ENCODE results near the gene SPTBN1. TPM values are rescaled to one million over a fixed set of nuclear protein-coding genes. Genes with fewer than 3 reads are reported as not detected.

Gene SPTBN1
- total and polyA plus RNA-seq, 2 donors (not counting 3 experiments of a cell fraction or from before 2014, with no cell fraction given): 63.3 to 320 TPM

DNA sequence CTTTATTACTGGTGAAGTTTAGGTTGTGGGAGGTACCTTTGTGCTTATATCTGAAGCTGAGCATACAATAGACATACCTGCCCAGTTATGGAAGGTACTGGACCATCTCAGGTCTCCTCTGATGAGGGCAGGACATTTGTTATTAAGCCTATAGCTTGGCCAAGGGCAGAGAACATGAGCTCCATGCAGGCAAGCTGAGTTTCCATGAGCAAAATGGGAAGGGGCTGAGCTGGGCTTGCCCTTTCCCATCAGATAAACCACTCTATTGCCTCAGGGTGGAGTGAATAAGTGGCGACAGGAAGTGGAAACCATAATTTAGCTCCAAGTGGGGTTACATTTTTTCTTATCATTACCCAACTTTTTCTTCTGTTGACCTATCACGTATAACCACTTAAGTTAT is 227.5 kb downstream of the SPTBN1 start:
- H3K9me3 ChIP-seq (replicated peaks; ENCODE audit: control insufficient read depth, insufficient read depth, low read length): no peaks in the 10 kb centered on the region
- no peak overlapping the region for H3K4me2 ChIP-seq (ENCODE audit: insufficient read depth, low read length)
- H3K79me2 ChIP-seq (ENCODE audit: control insufficient read depth, insufficient read depth, low read length): no peaks in the 10 kb centered on the region
- TF ChIP-seq GATA2 (IDR thresholded peaks at IDR 0.05; ENCODE audit: insufficient read depth, insufficient read length, low read depth, low read length) (no peak), EZH2 (IDR thresholded peaks at IDR 0.05; ENCODE audit: borderline replicate concordance, low read depth, low read length, severe bottlenecking) (no peak), MYC (IDR thresholded peaks at IDR 0.05; ENCODE audit: low read depth, low read length) (no peak), FOS (IDR thresholded peaks at IDR 0.05; ENCODE audit: borderline replicate concordance, insufficient read depth, low read length) (no peak), JUN (IDR thresholded peaks at IDR 0.05; ENCODE audit: borderline replicate concordance, insufficient read depth, insufficient read length, low read depth) (no peak), POLR2A (IDR thresholded peaks at IDR 0.05; ENCODE audit: low read depth, low read length) (no peak), POLR2AphosphoS5 (IDR thresholded peaks at IDR 0.05; ENCODE audit: insufficient read depth, low read depth, low read length) (no peak)
- TF ChIP-seq, protein P1, sequence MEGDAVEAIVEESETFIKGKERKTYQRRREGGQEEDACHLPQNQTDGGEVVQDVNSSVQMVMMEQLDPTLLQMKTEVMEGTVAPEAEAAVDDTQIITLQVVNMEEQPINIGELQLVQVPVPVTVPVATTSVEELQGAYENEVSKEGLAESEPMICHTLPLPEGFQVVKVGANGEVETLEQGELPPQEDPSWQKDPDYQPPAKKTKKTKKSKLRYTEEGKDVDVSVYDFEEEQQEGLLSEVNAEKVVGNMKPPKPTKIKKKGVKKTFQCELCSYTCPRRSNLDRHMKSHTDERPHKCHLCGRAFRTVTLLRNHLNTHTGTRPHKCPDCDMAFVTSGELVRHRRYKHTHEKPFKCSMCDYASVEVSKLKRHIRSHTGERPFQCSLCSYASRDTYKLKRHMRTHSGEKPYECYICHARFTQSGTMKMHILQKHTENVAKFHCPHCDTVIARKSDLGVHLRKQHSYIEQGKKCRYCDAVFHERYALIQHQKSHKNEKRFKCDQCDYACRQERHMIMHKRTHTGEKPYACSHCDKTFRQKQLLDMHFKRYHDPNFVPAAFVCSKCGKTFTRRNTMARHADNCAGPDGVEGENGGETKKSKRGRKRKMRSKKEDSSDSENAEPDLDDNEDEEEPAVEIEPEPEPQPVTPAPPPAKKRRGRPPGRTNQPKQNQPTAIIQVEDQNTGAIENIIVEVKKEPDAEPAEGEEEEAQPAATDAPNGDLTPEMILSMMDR (IDR thresholded peaks at IDR 0.05; ENCODE audit: extremely low read depth in 1 of 2, insufficient read depth in 1 of 2, low read depth in 1 of 2, low read length in 2 of 2): no peak
- TF ChIP-seq, protein P2, sequence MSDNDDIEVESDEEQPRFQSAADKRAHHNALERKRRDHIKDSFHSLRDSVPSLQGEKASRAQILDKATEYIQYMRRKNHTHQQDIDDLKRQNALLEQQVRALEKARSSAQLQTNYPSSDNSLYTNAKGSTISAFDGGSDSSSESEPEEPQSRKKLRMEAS (IDR thresholded peaks at IDR 0.05; ENCODE audit: insufficient read depth, insufficient read length): no peak
- no peak for FAIRE-seq
- no peak overlapping the region for H2AFZ ChIP-seq (ENCODE audit: low read depth, low read length)
- no peaks in the 10 kb centered on the region for H4K20me1 ChIP-seq (replicated peaks; ENCODE audit: control insufficient read depth, extremely low read depth, insufficient read depth, low read length)
- H3K9me1 ChIP-seq (replicated peaks; ENCODE audit: control insufficient read depth, extremely low read depth, insufficient read depth, low read length): no peaks in the 10 kb centered on the region
- no TSS peak for BruUV-seq (replicated peaks)
- no peaks in the 10 kb centered on the region for H3K36me3 ChIP-seq (ENCODE audit: control insufficient read depth in 2 of 2, extremely low read depth in 1 of 2, insufficient read depth in 2 of 2, low read length in 2 of 2)
- POLR2A ChIA-PET: no interaction called here
- H3K27ac ChIP-seq (ENCODE audit: insufficient read depth, low read depth, low read length): no peak overlapping the region
- DNase-seq (ENCODE audit: low read depth, low spot score): no peak
- dilution Hi-C loops (cut with MboI; ENCODE audit: extremely low pct_ligation_motif_present, low sequenced_read_pairs) (no loop called here), intact Hi-C loops (cut with micrococcal nuclease) (no loop called here)
- no peak overlapping the region for H3K9ac ChIP-seq (replicated peaks; ENCODE audit: extremely low read depth, insufficient read depth, low read length)
- H3K4me1 ChIP-seq (ENCODE audit: control insufficient read depth, extremely low read depth, insufficient read depth, low read length): no peaks in the 10 kb centered on the region
- peaks cover under 1 to 3% of the 10 kb centered on the region in 2 experiments for H3K27me3 ChIP-seq (ENCODE audit: control insufficient read depth in 2 of 2, insufficient read depth in 2 of 2, low read length in 2 of 2)
- H3K4me3 ChIP-seq (replicated peaks in 1 of 3; ENCODE audit: insufficient read depth in 1 of 3, low read depth in 1 of 3, low read length in 3 of 3): no peak overlapping the region
- CTCF ChIA-PET: interaction anchor here (1.1 to 6.5 kb wide), 5 partner anchors 17 to 577 kb away, joined by 3 to 33 read pairs (median 4); no protein-coding TSS in a partner anchor
